PC-3 (cell line): ENCODE data around the gene EIF3D.

ENCODE experiments used
- EZH2 ChIP-seq: fragments of 300-600 bp; sonication (generic); IDR thresholded peaks from one replicate; pipeline ENCODE4 v1.6.1; 2017; ENCODE audit warnings: antibody characterized with exemption, mild to moderate bottlenecking, low read length; ENCODE audit not compliant: unreplicated experiment
- EZH2phosphoT487 ChIP-seq: fragments of 300-600 bp; sonication (generic); IDR thresholded peaks from 2 replicates; pipeline ENCODE4 v1.6.1; 2018; ENCODE audit warnings: mild to moderate bottlenecking, antibody characterized with exemption, low read length, borderline replicate concordance

- TF ChIP-seq EZH2 (no peak), EZH2phosphoT487 (no peak)
These were observed 9.6 kb upstream of the EIF3D start for GRCh38 chr22:36538529-36538928.
